Astrocyte of the cerebellum (primary cell): ENCODE measurements around the gene ENOX1.

Experiments used
- DNase-seq: peaks from one replicate; pipeline ENCODE4 v3.0.0-alpha.2; 2011; ENCODE audit warnings: low read depth
- H3K4me3 ChIP-seq: 2 replicates; pipeline ENCODE4 v1.5.1; 2011; ENCODE audit warnings: mild to moderate bottlenecking, low read depth, low read length, moderate library complexity
- in situ Hi-C: cut with HindIII; loops from 2 replicates; pipeline ENCODE4 v1.10.0; 2017; ENCODE audit warnings: low sequenced_read_pairs
- TF ChIP-seq, protein P1 (sequence below): IDR thresholded peaks from 2 replicates; pipeline ENCODE4 v1.5.1; 2012; ENCODE audit warnings: low read length, low read depth, moderate library complexity, mild to moderate bottlenecking; ENCODE audit errors: missing control alignments

The ENOX1 gene

DNA sequence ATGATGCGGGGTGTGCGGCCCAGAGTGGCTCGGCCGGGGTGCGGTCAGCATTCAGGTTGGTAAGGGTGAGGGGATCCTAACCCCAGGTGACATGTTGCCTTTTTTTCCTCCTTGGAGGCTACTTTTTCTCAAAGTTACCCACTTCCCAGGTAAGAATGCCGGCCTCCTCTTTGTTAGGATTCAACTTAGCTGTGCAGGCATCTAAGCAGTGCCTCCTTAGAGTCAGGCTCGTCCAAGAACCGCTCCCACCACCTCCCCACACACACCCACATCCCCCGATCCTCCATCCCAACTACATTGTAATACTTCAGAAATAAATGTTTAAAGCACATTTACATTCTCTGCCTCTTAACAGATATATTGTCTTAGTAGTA is 733 bp upstream of the ENOX1 start:
- peak overlapping the region; percentile 61 for H3K4me3 ChIP-seq

DNA sequence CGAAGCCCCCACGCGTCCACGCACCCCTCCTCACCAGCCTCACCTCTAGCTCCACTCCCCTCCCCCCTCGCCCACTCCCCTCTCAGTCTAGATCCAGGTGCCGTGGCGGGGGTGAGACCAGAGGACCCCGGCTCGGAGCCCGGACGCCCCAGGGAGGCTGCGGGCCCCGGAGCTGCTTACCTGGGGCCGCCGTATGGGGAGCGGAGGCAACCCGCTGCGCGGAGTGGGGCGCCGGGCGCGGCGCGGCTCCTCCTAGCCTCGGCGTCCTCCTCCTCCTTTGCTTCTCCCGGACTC is 353 bp downstream of the ENOX1 start:
- in situ Hi-C loops: no loop called here
- TF ChIP-seq, protein P1, sequence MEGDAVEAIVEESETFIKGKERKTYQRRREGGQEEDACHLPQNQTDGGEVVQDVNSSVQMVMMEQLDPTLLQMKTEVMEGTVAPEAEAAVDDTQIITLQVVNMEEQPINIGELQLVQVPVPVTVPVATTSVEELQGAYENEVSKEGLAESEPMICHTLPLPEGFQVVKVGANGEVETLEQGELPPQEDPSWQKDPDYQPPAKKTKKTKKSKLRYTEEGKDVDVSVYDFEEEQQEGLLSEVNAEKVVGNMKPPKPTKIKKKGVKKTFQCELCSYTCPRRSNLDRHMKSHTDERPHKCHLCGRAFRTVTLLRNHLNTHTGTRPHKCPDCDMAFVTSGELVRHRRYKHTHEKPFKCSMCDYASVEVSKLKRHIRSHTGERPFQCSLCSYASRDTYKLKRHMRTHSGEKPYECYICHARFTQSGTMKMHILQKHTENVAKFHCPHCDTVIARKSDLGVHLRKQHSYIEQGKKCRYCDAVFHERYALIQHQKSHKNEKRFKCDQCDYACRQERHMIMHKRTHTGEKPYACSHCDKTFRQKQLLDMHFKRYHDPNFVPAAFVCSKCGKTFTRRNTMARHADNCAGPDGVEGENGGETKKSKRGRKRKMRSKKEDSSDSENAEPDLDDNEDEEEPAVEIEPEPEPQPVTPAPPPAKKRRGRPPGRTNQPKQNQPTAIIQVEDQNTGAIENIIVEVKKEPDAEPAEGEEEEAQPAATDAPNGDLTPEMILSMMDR: no peak
- DNase-seq: no peak
- H3K4me3 ChIP-seq: peak overlapping the region; percentile 61

More for the DNA sequence above, 733 bp upstream of the ENOX1 start:
- no peak for DNase-seq
- TF ChIP-seq, protein P1: no peak
- in situ Hi-C loops: no loop called here

- TF ChIP-seq, protein P1: no peak
- no peak for DNase-seq
- in situ Hi-C loops: no loop called here
- peak overlapping the region; percentile 61 for H3K4me3 ChIP-seq
Measured at GRCh38 chr13:43785650-43786471, 911 bp downstream of the ENOX1 start.

DNA sequence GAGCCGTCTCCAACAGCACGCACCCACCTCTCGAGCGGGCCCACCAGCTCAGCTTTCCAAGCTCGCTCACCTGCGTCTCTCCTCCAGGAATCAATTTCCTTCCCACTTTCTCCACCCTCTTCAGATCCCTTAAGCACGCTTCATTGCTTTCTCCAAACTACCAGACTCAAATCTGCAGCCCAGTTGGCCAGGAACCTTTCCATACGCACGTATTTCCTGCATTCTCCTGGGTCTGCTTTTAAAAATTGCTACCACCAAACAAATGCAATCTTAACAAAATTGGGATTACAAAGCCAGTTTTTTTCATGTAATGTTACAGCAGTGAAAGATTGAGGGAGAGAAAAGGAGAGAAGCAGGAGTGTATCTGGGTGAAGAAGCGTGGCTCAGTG is 1.5 kb downstream of the ENOX1 start:
- H3K4me3 ChIP-seq: peak overlapping the region; percentile 61
- no peak for DNase-seq
- in situ Hi-C loops: no loop called here
- TF ChIP-seq, protein P1: no peak

DNA sequence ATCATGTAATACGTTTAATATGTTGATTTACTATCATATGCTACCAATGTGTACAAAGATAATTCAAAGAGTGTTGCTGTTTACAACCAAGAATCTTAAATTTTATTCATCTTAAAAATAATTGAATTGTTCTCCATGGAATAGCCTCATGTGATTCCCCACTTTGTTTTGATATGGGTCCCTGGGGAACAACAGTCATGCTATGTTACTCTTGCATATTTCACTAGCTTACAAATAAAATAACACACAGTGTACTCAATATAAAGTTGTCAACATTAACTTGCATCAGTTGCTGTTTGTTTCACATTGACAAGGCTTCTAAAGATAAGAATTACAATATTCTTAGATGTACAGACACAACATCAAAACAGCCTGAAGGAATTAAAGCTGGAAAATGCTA is 2.3 kb downstream of the ENOX1 start:
- in situ Hi-C loops: no loop called here
- TF ChIP-seq, protein P1: no peak
- H3K4me3 ChIP-seq: no peak overlapping the region
- no peak for DNase-seq

- no peak for DNase-seq
- in situ Hi-C loops: no loop called here
- no peak overlapping the region for H3K4me3 ChIP-seq
- TF ChIP-seq, protein P1: no peak
Measured at GRCh38 chr13:43783820-43784219, 3.0 kb downstream of the ENOX1 start.
